ENCODE data around the gene MAN2A2. TPM values are rescaled to one million over a fixed set of nuclear protein-coding genes. Genes with fewer than 3 reads are reported as not detected.

The MAN2A2 gene
- total RNA-seq, 1 donor from 2014 or later = 78.0 TPM

DNA sequence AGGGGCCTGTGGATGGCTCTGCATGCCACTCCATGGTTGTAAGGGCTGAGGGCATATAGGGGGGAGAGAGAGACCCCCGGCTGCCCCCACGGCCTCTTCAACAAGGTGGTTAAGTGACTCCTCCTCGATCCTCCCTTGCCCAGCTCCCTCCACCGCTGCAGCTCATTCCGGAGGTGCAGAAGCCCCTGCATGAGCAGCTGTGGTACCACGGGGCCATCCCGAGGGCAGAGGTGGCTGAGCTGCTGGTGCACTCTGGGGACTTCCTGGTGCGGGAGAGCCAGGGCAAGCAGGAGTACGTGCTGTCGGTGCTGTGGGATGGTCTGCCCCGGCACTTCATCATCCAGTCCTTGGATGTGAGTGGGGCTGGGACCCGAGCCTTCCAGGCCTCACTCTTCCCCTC, 12.3 kb upstream of the MAN2A2 start:
- TF ChIP-seq, protein P1, sequence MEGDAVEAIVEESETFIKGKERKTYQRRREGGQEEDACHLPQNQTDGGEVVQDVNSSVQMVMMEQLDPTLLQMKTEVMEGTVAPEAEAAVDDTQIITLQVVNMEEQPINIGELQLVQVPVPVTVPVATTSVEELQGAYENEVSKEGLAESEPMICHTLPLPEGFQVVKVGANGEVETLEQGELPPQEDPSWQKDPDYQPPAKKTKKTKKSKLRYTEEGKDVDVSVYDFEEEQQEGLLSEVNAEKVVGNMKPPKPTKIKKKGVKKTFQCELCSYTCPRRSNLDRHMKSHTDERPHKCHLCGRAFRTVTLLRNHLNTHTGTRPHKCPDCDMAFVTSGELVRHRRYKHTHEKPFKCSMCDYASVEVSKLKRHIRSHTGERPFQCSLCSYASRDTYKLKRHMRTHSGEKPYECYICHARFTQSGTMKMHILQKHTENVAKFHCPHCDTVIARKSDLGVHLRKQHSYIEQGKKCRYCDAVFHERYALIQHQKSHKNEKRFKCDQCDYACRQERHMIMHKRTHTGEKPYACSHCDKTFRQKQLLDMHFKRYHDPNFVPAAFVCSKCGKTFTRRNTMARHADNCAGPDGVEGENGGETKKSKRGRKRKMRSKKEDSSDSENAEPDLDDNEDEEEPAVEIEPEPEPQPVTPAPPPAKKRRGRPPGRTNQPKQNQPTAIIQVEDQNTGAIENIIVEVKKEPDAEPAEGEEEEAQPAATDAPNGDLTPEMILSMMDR (conservative IDR thresholded peaks at IDR 0.05) = no peak
- Mint-ChIP-seq H3K27me3 (ENCODE audit: low read depth) (no peaks in the 10 kb centered on the region), H3K9me3 (no peaks in the 10 kb centered on the region), H3K36me3 (ENCODE audit: low read depth) (no peaks in the 10 kb centered on the region), H3K4me1 (peaks cover 4% of the 10 kb centered on the region), H3K4me3 (no peak overlapping the region), H3K27ac (ENCODE audit: unreplicated experiment) (no peak overlapping the region)
- no peak for DNase-seq (ENCODE audit: low read depth, low spot score)

DNA sequence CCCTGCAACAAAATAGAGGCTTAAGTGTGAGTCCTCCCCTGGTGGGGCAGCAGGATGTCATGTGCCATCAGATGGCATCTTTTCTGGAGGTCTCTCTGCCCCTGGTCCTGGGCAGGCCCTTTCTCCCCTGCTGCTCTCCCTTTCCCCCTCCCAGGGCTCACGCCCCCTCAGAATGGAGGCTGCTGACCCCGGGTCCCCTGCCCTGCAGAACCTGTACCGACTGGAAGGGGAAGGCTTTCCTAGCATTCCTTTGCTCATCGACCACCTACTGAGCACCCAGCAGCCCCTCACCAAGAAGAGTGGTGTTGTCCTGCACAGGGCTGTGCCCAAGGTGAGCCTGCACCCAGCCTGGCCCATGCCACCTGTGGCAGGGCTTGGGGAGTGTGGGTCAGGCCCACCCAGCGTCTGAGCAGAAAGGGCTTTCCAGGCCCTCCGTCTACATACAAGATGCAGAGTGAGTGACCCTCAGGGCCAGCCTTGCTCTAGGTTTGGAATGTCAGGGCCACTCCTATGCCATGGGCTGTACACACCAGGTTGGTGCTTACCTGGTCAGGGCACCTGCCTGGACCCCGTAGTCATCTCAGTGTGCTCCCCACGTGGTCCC, 11.7 kb upstream of the MAN2A2 start:
- Mint-ChIP-seq H3K4me1 (no peaks in the 10 kb centered on the region), H3K4me3 (no peak overlapping the region), H3K36me3 (ENCODE audit: low read depth) (no peaks in the 10 kb centered on the region), H3K27me3 (ENCODE audit: low read depth) (no peaks in the 10 kb centered on the region), H3K27ac (ENCODE audit: unreplicated experiment) (no peak overlapping the region), H3K9me3 (no peaks in the 10 kb centered on the region)
- TF ChIP-seq, protein P1 (conservative IDR thresholded peaks at IDR 0.05) = no peak
- no peak for DNase-seq (ENCODE audit: low read depth, low spot score)

GRCh38 chr15:90892023-90892422, 11.1 kb upstream of the MAN2A2 start:
- no peak for DNase-seq (ENCODE audit: low read depth, low spot score)
- TF ChIP-seq, protein P1 (conservative IDR thresholded peaks at IDR 0.05) = no peak
- Mint-ChIP-seq H3K27me3 (ENCODE audit: low read depth) (no peaks in the 10 kb centered on the region), H3K27ac (ENCODE audit: unreplicated experiment) (no peak overlapping the region), H3K36me3 (ENCODE audit: low read depth) (no peaks in the 10 kb centered on the region), H3K9me3 (no peaks in the 10 kb centered on the region), H3K4me3 (no peak overlapping the region), H3K4me1 (no peaks in the 10 kb centered on the region)

- H3K27ac Mint-ChIP-seq (ENCODE audit: unreplicated experiment) = peak overlapping the region; percentile 27
Observed at GRCh38 chr15:90892498-90893174, 10.5 kb upstream of the MAN2A2 start.

GRCh38 chr15:90893175-90894090, 9.7 kb upstream of the MAN2A2 start:
- Mint-ChIP-seq H3K27me3 (ENCODE audit: low read depth) (no peaks in the 10 kb centered on the region), H3K4me1 (no peaks in the 10 kb centered on the region), H3K9me3 (no peaks in the 10 kb centered on the region), H3K36me3 (ENCODE audit: low read depth) (no peaks in the 10 kb centered on the region), H3K27ac (ENCODE audit: unreplicated experiment) (no peak overlapping the region), H3K4me3 (no peak overlapping the region)
- TF ChIP-seq, protein P1 (conservative IDR thresholded peaks at IDR 0.05) = no peak
- no peak for DNase-seq (ENCODE audit: low read depth, low spot score)

More at GRCh38 chr15:90892498-90893174, 10.5 kb upstream of the MAN2A2 start:
- no peaks in the 10 kb centered on the region for H3K9me3 Mint-ChIP-seq
- H3K36me3 Mint-ChIP-seq (ENCODE audit: low read depth) = no peaks in the 10 kb centered on the region
- TF ChIP-seq, protein P1 (conservative IDR thresholded peaks at IDR 0.05) = no peak
- no peaks in the 10 kb centered on the region for H3K4me1 Mint-ChIP-seq
- no peaks in the 10 kb centered on the region for H3K27me3 Mint-ChIP-seq (ENCODE audit: low read depth)
- H3K4me3 Mint-ChIP-seq = no peak overlapping the region
- DNase-seq (ENCODE audit: low read depth, low spot score) = no peak

Measured in neural crest cell (in vitro differentiated cells).